NOMO-1 treated with dmso at 0.1 percent for 144 hours (cell line): ENCODE measurements around the gene OTOP3.

Source experiments
- DNase-seq: peaks from one replicate; lab custom pipeline; 2025; ENCODE audit not compliant: unreplicated experiment; lab: John Stamatoyannopoulos, UW

The OTOP3 gene

DNA sequence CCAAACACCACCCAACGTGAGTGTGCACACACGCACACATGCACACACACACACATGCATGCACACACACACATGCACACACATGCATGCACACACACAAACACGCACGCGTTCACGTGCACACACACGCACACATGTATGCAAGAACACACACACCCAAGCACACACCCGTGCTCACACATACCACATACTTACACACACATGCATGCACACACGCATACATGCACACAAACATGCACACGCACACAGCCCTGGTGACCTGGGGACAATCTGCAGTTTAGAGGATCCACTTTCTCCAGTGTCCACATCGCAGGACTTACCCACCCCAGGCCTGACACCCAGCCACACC is 18.9 kb upstream of the OTOP3 start:
- DNase-seq: no peak

DNA sequence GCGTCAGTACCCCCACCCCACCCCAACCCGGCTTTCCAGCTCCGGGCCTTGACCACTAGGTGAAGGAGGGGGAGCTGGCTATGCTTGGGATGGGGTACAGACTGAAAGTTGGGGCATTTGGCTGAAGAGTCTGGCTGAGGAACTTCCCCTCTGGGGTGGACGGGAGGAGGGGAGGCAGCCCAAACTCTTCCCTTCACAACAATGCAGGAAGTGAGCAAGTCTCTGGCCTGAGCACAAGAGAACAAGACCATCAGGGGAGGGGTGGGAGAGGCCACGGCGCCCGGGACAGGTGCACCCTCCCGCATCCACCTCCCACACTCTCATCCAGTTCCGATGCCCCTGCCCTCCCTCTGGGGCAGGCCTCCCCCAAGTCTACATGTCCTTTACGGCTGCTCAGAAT is 18.3 kb upstream of the OTOP3 start:
- no peak for DNase-seq

DNA sequence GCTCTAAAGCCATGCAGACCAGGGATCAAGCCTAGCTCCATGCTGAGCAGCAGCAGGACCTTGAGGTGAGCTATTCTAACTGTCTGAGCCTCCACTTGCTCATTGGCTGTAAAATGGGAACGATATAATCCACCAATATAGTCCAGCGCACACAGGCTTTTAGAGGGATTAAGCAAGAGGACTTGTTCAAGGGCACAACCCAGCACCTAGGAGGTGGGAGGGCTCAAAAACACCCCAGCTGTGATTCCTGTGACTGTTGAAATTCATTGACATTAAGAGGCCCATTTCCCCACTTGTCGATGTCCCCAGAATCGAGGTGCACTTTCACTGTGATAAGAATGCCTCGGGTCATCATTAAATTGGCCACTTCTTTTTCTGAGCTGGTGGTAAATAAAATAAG is 16.8 kb upstream of the OTOP3 start:
- DNase-seq: no peak

DNA sequence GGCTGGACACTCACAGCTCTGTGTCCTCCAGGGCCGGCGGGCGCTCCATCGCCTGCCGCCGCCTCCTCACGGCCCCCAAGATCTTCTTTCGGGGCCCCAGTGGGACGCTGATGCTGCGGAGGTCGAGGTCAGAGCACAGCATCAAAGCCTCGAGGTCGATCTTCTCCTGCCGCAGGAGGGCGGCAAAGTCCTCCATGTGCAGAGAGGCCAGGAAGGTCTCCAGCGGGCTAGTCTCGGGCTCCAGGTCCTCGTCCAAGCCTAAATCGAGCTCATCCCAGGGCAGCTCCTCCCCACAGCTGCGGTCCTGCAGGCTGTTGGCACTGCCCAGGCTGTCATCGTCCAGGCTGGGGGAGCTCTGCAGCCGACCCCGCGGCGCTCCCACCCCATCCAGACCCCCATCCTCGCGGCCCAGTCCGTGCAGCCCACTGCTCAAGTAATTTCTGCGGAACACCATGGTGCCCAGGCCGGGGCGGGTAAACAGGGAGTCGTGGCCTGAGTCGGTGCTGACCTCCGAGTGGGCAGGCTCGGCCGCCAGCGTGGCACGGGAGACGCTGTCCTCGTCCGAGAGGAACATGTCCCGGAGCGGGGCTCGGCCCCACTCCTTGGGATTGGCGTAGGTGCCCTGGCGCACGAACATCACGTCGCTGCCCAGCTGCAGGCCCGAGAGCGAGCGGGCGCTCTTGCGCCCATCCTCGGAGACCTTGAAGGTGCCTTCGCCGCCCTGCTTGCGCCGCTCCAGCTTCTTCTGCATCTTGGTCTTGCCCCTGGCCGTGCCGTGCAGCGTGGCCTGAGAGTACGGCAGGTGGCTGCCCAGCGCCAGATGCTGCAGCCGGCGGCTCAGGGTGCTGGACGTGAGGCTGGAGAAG is 16.0 kb upstream of the OTOP3 start:
- DNase-seq: no peak

DNA sequence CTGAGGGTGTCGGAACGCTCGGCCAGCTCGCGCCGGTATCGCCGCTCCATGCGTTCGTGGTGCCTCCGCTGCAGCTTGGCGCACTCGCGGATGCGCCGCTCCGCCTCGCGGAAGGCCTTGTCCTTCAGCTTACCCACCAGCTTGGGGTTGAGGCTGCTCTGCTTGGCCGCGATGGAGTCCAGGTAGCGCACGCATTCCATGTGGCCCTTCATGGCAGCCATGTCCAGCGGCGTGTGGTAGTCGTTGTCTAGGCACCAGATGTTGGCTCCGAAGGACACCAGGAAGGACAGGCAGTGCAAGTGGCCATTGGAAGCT is 15.4 kb upstream of the OTOP3 start:
- no peak for DNase-seq

DNA sequence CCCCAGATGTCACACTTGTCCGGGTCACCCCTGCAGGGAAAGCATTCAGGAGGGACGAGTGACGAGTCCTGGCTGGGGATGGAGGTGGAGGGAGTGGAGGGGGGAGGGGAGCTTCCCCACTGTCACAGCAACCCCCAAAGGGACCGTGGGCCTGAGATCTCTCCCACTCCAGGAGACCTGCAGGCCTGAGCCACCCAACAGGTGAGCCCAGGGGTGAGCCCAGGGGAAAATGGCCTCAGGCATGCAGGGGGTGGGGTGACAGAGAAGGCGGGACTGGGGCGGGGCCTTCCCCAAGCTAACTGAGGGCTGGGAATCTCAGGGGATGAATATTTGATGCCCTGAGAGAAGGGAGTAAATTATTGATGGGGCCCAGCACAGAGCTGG is 15.1 kb upstream of the OTOP3 start:
- no peak for DNase-seq

DNA sequence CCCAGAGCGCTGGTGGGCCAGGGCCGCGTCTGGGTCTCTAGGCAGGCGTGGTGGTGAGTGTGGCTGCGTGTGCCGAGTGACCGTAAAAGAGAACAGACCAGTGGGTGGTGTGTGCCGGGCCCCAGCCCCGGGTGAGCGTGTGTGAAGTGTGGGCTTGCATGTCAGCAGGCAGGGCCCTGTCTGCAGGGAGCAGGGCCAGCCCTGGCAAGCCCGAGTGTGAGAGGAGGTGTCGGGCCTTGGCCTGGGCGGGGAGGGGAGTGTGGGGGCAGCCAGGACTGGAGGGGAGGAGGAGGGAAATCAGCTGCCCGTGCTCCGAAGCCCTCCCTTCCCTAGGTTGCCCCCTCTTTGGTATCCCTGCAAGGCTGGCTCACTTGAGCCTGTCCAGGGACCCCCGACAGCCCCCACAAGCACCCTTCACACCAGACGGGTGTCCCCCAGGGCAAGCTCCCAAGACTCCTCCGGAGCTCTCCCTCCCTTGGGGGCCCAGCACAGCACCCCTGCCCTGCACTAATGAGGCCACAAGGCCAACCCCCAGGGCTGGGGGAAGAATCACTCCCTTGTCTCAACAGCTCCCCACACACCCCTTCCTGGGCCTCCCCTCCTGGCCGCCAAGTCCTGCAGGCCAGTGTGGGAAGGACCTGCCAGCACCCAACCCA is 14.5 kb upstream of the OTOP3 start:
- DNase-seq: no peak

DNA sequence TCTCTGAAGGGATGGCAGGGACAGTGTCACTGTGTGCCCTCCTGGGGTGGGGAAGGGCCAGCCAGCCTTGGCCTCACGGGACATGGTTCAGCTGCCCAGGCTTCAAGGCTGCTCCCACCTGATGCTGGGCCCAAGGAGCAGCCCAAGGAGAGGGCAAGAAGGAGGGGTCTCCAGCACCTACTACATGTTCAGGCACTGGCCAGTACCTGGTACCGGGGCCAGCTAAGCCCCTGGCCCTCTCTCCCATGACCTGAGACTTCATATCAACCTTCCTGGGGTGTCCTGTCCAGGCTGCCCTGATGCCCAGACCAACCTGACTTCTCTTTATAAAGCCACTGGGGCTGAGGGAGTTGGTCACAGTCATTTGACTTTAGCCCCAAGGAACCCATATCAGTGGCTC is 13.9 kb upstream of the OTOP3 start:
- DNase-seq: no peak

DNA sequence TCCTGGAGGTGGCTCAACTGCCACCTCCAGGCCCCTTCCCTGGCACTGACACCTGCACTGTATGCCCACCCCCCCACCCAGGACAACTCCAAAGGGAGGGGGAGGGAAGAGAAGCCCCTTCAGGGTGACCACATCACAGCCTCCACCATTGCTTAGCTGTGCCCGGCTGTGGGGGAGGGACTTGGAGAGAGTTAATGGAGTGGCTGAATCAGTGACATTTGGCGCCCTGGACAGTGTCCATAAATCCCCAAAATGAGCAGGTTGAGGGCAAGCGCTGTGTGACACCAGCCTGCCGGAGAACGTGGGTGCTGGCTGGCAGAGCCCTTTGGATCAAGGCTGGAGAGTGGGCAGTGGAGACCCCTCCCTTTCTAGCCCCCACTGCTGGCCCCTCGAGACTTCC is 13.5 kb upstream of the OTOP3 start:
- no peak for DNase-seq

DNA sequence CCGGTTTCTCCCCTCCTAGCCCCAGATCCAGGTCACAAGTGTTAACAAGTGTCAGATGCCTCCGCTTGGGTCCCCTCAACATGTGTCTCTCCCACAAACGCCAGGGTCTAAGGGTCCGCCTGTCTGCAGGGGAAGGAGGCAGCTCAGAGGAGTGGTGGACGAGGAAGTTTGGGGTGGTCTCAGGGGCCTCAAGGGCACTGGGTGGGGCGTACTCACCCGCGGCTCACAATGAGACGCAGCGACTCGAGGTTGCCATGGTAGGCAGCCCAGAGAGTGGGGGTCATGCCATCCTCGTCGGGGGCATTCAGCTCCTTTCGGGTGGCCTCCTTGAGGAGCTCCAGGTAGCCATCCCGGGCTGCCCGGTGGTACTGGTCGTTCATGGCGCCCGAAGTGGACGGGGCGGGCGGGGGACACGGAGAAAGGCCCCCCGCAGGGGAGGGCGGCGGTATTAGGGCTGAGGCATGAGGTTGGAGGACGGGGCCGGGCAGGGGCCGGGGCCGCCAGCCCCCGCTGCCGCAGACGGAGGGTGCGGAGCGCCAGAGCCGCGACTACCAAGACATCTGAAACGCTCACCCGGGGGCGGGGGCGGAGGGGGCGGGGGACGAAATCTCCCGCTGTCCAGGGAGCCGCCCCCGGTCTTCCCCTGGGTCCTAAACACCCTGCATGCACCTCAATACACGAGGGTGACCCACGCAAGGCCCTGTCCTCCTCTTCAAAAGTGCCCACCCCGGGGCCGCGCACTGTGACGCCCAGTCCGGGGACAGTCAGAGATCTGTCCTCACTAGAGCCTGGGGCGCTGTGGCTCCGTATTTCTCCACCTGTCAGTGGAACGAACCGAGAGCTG is 12.8 kb upstream of the OTOP3 start, which contains the start of gene USH1G:
Gene USH1G (minus strand): TSS at position 562 of the 844 bp plus-strand sequence. CDS start 182 bp downstream, at position 380.
- DNase-seq: no peak

DNA sequence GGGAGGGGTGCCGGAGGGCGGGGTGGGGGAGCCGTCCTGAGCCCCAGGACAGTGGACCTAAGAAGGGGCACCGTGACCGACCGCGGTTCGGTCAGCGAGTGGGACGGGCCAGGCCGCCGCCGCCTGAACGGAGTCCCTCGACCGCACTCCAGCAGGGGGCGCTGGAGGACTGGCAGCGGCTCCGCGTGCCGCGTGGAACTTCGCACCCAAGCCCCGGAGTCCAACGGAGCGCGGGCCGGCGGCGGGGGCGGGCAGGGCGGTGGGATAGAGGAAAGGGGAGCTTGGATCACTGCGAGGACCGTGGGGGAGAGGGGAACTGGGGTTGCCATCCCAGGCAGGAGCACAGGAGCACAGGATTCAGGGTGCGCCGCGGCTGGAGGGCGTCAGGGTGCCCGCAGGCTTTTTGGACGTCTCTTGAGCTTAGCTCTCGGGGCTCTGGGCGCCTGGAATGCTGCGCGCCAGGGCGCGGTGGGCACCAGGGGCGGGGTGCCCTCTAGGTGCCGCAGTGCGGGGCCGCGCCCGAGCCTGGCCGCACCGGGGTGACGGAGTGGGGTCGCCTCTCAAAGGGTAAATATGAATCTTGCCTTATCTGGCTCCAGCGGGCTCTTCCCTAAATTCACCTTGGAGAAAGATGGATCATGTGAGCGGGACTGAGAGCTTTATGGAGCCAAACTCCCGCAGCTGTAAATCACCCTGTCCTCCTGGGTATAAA is 12.0 kb upstream of the OTOP3 start:
- DNase-seq: peak; percentile 43

DNA sequence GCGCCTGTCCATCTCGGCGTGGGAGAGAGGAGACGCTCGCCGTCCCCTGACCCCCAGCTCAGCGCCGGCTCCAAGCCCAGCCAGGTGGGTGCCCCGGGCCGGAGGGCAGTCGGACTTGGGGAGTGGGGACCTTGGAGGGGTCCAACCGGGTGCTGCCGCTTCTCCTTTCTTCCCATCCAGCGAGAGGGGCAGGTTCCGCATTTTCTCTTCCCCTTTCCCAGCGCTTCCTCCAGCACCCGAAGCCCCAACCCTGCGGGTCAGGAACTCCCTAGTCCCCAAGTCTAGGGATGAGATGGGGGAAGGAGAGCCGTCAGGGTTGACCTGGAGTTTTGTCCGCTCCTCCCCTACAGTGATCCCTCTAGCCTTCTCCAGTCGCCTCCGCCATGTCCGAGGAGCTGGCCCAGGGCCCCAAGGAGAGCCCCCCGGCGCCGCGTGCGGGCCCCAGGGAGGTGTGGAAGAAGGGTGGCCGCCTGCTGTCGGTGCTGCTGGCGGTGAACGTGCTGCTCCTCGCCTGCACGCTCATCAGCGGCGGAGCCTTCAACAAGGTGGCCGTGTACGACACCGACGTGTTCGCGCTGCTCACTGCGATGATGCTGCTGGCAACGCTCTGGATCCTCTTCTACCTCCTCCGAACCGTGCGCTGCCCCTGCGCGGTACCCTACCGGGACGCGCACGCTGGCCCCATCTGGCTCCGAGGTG is 11.3 kb upstream of the OTOP3 start, which contains the start of gene OTOP2:
Gene OTOP2 (plus strand): TSS at position 24 of the 699 bp plus-strand sequence. CDS start 360 bp downstream, at position 384.
- DNase-seq: peak; percentile 49

DNA sequence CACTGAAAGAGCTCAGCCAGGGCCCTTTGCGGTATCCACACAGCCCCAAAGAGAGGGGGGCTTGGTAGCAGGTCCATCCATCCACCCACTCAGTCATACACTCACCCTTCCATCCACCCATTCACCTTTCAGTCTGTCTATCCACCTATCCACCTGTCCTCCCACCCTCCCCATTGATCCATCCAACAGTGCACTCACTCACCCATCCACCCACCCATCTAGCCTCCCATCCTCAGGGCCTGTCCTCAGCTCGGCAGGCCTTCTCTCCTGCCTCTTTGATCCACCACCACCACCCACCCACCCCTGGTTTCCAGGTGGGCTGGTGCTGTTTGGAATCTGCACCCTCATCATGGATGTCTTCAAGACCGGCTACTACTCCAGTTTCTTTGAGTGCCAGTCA is 10.5 kb upstream of the OTOP3 start:
- DNase-seq: no peak

DNA sequence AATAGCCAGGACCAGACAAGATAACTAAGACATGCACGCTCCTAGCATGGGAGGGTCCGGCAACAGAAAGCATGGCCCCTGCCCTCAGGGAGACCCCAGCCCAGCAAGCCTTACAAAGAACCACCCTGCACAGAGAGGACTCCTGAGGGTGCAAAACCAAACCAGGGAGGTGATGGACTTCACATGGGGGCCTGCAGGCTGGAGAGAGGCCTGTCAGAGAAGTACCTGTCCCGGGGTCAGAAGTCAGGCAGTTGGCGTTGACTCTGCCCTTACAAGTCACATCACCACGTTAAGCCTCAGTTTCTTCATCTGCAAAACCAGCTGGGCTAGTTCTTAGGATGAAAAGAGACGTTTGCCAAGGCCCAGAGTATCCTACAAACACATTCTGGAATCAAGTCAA is 6.9 kb upstream of the OTOP3 start:
- no peak for DNase-seq

DNA sequence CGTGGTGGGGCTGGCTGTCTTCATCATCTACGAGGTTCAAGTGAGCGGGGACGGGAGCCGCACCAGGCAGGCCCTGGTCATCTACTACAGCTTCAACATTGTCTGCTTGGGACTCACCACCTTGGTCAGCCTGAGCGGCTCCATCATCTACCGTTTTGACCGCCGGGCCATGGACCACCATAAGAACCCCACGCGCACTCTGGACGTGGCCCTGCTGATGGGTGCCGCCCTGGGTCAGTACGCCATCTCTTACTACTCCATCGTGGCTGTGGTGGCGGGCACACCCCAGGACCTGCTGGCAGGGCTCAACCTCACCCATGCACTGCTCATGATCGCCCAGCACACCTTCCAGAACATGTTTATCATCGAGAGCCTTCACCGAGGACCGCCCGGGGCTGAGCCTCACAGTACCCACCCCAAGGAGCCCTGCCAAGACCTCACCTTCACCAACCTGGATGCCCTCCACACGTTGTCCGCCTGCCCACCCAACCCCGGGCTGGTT is 5.1 kb upstream of the OTOP3 start:
- DNase-seq: no peak

DNA sequence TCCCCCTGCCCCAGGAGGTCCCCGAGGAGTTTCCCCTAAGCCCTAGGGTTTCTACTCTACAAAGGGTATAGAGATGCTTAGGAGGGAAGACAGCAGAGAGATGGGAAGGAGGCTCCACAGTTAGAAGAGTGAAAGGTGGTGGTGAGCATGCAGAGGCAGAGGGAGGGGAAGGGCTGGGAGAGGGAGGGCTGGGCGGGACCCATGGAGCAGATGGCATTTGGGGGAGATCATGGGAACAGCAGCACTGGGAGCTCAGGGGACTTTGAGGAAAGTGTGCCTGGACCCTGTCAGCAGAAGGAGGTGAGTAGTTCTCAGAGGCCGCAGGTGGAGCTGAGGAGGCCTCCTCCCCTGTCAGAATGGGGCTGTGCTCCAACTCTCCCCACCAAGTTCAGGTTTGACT is 650 bp upstream of the OTOP3 start:
- DNase-seq: no peak

DNA sequence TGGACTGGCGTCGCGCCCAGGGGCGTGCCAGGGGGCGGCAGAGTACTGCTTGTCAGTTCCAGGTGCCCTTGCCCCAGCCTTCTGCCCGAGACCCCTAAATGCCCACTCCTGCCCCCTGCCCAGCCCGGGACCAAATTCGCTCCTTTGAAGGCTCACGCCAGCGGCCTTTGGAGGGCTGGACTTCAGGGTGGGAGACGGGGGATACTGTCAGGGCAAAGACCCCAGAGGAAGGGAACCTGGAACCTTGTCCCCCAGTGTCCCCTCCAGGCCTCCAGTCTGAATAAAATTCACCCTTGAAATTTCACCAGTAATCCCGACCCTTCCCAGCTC is 737 bp downstream of the OTOP3 start:
- DNase-seq: no peak

DNA sequence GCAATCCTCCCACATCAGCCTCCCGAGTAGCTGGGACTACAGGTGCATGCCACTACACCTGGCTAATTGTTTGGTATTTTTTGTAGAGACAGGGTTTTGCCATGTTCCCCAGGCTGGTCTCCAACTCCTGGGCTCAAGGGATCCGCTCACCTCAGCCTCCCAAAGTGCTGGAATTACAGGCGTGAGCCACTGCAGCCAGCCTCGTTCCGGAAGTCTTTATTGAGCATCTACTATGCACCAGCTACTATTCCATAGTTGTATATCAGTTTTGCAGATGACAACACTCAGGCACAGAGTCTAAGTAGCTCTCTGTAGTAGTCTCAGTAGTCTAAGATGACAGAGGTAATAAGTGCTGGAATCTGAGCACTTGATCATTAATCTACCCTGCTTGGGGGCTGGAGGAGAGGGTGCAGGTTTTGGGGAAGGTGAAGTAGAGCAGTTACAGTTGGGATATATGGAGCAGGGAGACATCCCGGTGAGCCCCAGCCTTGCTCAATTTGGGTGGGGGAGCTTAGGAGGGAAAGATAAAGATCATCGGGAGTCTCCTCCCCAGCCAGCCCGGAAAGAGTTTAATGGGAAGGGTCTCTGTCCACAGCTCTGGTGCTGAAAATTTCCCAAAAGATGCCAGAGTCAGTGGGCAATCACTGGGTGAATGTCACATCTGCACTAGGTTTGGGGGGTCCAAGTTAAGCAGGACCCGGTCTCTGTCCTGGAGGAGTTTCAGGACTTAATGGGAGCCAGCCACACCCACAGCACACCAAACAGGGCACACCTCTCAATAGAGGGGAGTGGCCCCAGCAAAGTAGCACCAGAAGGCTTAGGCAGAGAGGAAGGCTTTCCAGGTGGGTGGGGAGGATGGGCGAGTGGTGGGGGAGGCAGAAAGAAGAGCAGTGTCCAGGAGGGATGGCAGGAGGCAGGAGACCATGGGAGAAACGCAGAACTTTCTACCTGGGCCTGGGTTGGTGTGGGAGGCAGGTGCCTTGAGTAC is 1.7 kb downstream of the OTOP3 start:
- no peak for DNase-seq

DNA sequence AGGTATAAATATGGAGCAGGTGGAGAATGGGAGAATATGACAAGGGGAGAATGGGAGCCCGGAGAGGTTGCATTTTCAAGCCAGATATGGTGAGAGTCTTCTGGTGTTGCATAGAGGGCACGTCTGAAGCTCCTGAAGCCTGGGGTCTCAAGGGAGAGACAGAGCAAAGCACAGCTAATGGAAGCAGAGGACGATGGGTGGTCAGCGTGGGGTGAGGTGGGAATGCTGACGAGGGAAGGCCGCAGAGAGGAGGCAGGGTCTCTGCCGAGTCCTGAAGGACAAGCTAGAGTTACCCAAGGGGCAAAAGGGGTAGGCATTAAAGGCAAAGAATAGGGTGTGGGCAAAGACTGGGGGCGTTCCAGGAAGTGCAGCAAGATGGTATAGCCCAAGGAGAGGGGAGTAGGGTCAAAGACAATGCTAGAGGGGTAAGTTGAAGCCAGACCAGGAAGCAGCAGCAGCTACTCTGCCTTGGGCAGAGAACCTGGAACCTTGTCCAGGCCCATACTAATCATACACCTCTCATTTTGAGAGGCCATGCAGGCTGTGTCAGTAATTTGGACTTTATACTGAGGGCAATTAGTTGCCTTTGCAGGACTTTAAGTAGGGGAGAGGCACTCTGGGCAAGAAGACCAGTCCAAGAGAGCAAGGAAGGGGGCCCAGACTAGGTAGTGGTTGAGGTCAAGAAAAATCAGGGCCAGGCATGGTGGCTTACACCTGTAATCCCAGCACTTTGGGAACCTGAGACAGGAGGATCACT is 2.7 kb downstream of the OTOP3 start:
- DNase-seq: no peak
